ENCODE results near the gene NEURL1. TPM values are rescaled to one million over a fixed set of nuclear protein-coding genes. Genes with fewer than 3 reads are reported as not detected.

The NEURL1 gene
- polyA plus RNA-seq, 3 donors, result 3.0 to 17.2 (median 3.3) TPM

GRCh38 chr10:103457176-103457712, 36.3 kb upstream of the NEURL1 start:
- Histone ChIP-seq H3K4me2 (replicated peaks; ENCODE audit: extremely low read depth, low read length, poor library complexity, severe bottlenecking) (no peak overlapping the region), H2AFZ (ENCODE audit: insufficient read depth, low read depth, low read length, poor library complexity, severe bottlenecking) (no peak overlapping the region), H3K27ac (ENCODE audit: low read depth in 1 of 2, low read length in 2 of 2) (no peak overlapping the region), H3K79me2 (ENCODE audit: insufficient read depth, low read length) (no peaks in the 10 kb centered on the region), H3K9ac (ENCODE audit: insufficient read depth, low read length, poor library complexity, severe bottlenecking) (no peak overlapping the region), H3K27me3 (ENCODE audit: control insufficient read depth in 2 of 2, insufficient read depth in 2 of 2, low read length in 2 of 2) (no peaks in the 10 kb centered on the region), H3K4me1 (ENCODE audit: control insufficient read depth in 1 of 2, insufficient read depth in 2 of 2, low read length in 2 of 2) (peaks cover 25 to 36% of the 10 kb centered on the region in 2 donors), H4K20me1 (ENCODE audit: insufficient read depth, low read length) (no peaks in the 10 kb centered on the region), H3K9me3 (replicated peaks in 1 of 2; ENCODE audit: control insufficient read depth in 1 of 2, insufficient read depth in 1 of 2, low read length in 2 of 2) (no peaks in the 10 kb centered on the region), H3K36me3 (replicated peaks in 1 of 2; ENCODE audit: control insufficient read depth in 1 of 2, insufficient read depth in 2 of 2, low read length in 2 of 2) (no peaks in the 10 kb centered on the region), H3K4me3 (replicated peaks in 1 of 3; ENCODE audit: low read depth in 2 of 3, low read length in 3 of 3) (no peak overlapping the region)
- no peak overlapping the region for H3K27ac Mint-ChIP-seq
- WGBS (ENCODE audit: insufficient coverage), result 97% methylated on average over 6 of the region's 8 CpGs
- DNase-seq, result no peak
- no peaks in the 10 kb centered on the region for H3K9me3 Mint-ChIP-seq
- TF ChIP-seq, protein P1, sequence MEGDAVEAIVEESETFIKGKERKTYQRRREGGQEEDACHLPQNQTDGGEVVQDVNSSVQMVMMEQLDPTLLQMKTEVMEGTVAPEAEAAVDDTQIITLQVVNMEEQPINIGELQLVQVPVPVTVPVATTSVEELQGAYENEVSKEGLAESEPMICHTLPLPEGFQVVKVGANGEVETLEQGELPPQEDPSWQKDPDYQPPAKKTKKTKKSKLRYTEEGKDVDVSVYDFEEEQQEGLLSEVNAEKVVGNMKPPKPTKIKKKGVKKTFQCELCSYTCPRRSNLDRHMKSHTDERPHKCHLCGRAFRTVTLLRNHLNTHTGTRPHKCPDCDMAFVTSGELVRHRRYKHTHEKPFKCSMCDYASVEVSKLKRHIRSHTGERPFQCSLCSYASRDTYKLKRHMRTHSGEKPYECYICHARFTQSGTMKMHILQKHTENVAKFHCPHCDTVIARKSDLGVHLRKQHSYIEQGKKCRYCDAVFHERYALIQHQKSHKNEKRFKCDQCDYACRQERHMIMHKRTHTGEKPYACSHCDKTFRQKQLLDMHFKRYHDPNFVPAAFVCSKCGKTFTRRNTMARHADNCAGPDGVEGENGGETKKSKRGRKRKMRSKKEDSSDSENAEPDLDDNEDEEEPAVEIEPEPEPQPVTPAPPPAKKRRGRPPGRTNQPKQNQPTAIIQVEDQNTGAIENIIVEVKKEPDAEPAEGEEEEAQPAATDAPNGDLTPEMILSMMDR (IDR thresholded peaks at IDR 0.05), result no peak
- peaks cover 27% of the 10 kb centered on the region for H3K4me1 Mint-ChIP-seq
- no peak overlapping the region for H3K4me3 Mint-ChIP-seq
- intact Hi-C loops (cut with micrococcal nuclease), result no loop called here
- H3K36me3 Mint-ChIP-seq, result no peaks in the 10 kb centered on the region
- H3K27me3 Mint-ChIP-seq (ENCODE audit: low read depth in 3 of 3), result peaks cover 0 to 6% (median 4%) of the 10 kb centered on the region in 3 donors

DNA sequence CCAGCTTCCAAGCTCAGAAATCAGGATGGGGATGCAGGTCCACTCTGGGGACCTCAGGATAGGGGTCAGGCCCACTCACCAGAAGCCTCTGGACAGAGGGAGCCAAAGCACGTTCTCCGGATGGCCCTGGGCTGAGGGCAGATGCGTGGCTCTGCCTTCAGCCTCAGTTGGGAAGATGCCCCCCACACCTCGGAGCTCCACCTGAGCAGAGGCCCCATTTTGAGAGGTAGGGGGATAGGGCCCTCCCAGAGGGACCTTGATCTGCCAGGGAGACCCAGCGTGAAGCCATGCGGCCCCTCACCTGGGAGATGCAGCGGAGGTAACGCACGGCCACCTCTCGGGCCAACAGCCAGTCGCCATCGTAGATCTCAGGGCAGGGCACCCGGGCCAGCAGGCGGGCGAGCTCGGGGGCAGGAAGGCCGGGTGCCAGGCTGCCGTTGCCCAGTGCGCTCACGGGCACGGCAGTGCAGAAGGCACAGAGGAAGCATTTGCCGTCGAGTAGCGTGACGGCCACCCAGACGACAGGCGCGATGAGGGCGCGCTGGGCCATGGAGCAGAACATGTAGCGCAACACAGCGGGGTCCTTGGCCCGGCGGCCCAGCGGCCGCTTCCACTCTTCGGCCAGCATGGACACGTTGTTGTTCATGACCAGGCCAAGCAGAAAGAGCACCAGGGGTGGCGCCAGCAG, 35.5 kb upstream of the NEURL1 start:
- Histone ChIP-seq H3K27ac (ENCODE audit: low read depth in 1 of 2, low read length in 2 of 2) (no peak overlapping the region), H3K4me3 (replicated peaks in 1 of 3; ENCODE audit: low read depth in 2 of 3, low read length in 3 of 3) (no peak overlapping the region), H3K36me3 (replicated peaks in 1 of 2; ENCODE audit: control insufficient read depth in 1 of 2, insufficient read depth in 2 of 2, low read length in 2 of 2) (no peaks in the 10 kb centered on the region), H3K9me3 (replicated peaks in 1 of 2; ENCODE audit: control insufficient read depth in 1 of 2, insufficient read depth in 1 of 2, low read length in 2 of 2) (no peaks in the 10 kb centered on the region), H3K4me1 (ENCODE audit: control insufficient read depth in 1 of 2, insufficient read depth in 2 of 2, low read length in 2 of 2) (peaks cover 17 to 28% of the 10 kb centered on the region in 2 donors), H3K27me3 (ENCODE audit: control insufficient read depth in 2 of 2, insufficient read depth in 2 of 2, low read length in 2 of 2) (no peaks in the 10 kb centered on the region), H3K79me2 (ENCODE audit: insufficient read depth, low read length) (no peaks in the 10 kb centered on the region), H2AFZ (ENCODE audit: insufficient read depth, low read depth, low read length, poor library complexity, severe bottlenecking) (no peak overlapping the region), H3K4me2 (replicated peaks; ENCODE audit: extremely low read depth, low read length, poor library complexity, severe bottlenecking) (no peak overlapping the region), H3K9ac (ENCODE audit: insufficient read depth, low read length, poor library complexity, severe bottlenecking) (no peak overlapping the region), H4K20me1 (ENCODE audit: insufficient read depth, low read length) (no peaks in the 10 kb centered on the region)
- Mint-ChIP-seq H3K4me1 (peaks cover 20% of the 10 kb centered on the region), H3K27ac (no peak overlapping the region), H3K9me3 (no peaks in the 10 kb centered on the region), H3K36me3 (no peaks in the 10 kb centered on the region), H3K4me3 (no peak overlapping the region), H3K27me3 (ENCODE audit: low read depth in 3 of 3) (peaks cover 0 to 6% (median 1%) of the 10 kb centered on the region in 3 donors)
- WGBS (ENCODE audit: insufficient coverage), result 95% methylated on average over 35 of the region's 39 CpGs
- no peak for DNase-seq
- TF ChIP-seq, protein P1 (IDR thresholded peaks at IDR 0.05), result no peak
- intact Hi-C loops (cut with micrococcal nuclease), result no loop called here
